HEK293T (cell line): ENCODE data around the gene TMEM72.

Experiments
- CTCF ChIA-PET: fragments of 350-600 bp; formaldehyde crosslinking; extraction: SDS; loops from one replicate; lab custom pipeline; 2021; ENCODE audit warnings: antibody characterized with exemption, inconsistent platforms; lab: Yijun Ruan, JAX
- POLR2A ChIA-PET: fragments of 350-600 bp; formaldehyde crosslinking; extraction: SDS; loops from one replicate; lab custom pipeline; 2020; ENCODE audit warnings: antibody characterized with exemption, inconsistent platforms; lab: Yijun Ruan, JAX
- DNase-seq: peaks from one replicate; pipeline ENCODE4 v3.0.0; 2012; ENCODE audit warnings: mixed read lengths; ENCODE audit errors: extremely low spot score
- ARNT ChIP-seq: fragments of 450-650 bp; IDR thresholded peaks from 2 replicates; pipeline ENCODE4 v1.6.1; 2017; ENCODE audit warnings: mild to moderate bottlenecking
- BHLHE40 ChIP-seq: fragments of 450-650 bp; IDR thresholded peaks from 2 replicates; pipeline ENCODE4 v1.6.1; 2016; ENCODE audit warnings: mild to moderate bottlenecking, moderate library complexity, borderline replicate concordance
- CTBP1 ChIP-seq: fragments of 450-650 bp; IDR thresholded peaks from 2 replicates; pipeline ENCODE4 v1.6.1; 2016; ENCODE audit warnings: borderline replicate concordance
- ELF4 ChIP-seq: fragments of 450-650 bp; IDR thresholded peaks from 2 replicates; pipeline ENCODE4 v1.6.1; 2017; ENCODE audit warnings: antibody characterized with exemption
- FOXA1 ChIP-seq: fragments of 450-650 bp; IDR thresholded peaks from 2 replicates; pipeline ENCODE4 v1.6.1; 2016; ENCODE audit warnings: mild to moderate bottlenecking
- FOXK2 ChIP-seq: fragments of 450-650 bp; IDR thresholded peaks from 2 replicates; pipeline ENCODE4 v1.6.1; 2016; ENCODE audit warnings: mild to moderate bottlenecking
- FOXM1 ChIP-seq: fragments of 450-650 bp; IDR thresholded peaks from 2 replicates; pipeline ENCODE4 v1.6.1; 2017; ENCODE audit warnings: mild to moderate bottlenecking, borderline replicate concordance
- HDGF ChIP-seq: fragments of 450-650 bp; IDR thresholded peaks from 2 replicates; pipeline ENCODE4 v1.6.1; 2017; ENCODE audit warnings: antibody characterized with exemption, borderline replicate concordance
- L3MBTL2 ChIP-seq: fragments of 450-650 bp; conservative IDR thresholded peaks from 2 replicates; pipeline ENCODE4 v1.6.1; 2016; ENCODE audit warnings: mild to moderate bottlenecking
- LEF1 ChIP-seq: fragments of 450-650 bp; IDR thresholded peaks from 2 replicates; pipeline ENCODE4 v1.6.1; 2017; ENCODE audit warnings: mild to moderate bottlenecking, borderline replicate concordance
- NFRKB ChIP-seq: fragments of 450-650 bp; IDR thresholded peaks from 2 replicates; pipeline ENCODE4 v1.6.1; 2016; ENCODE audit warnings: mild to moderate bottlenecking, moderate library complexity
- PKNOX1 ChIP-seq: fragments of 450-650 bp; IDR thresholded peaks from 2 replicates; pipeline ENCODE4 v1.6.1; 2016
- SP1 ChIP-seq: fragments of 450-650 bp; IDR thresholded peaks from 2 replicates; pipeline ENCODE4 v1.6.1; 2017
- SUZ12 ChIP-seq: fragments of 450-650 bp; IDR thresholded peaks from 2 replicates; pipeline ENCODE4 v1.6.1; 2016; ENCODE audit warnings: mild to moderate bottlenecking
- TARDBP ChIP-seq: fragments of 450-650 bp; IDR thresholded peaks from 2 replicates; pipeline ENCODE4 v1.6.1; 2016
- ZNF384 ChIP-seq: fragments of 450-650 bp; IDR thresholded peaks from 2 replicates; pipeline ENCODE4 v1.6.1; 2016

Gene TMEM72

DNA sequence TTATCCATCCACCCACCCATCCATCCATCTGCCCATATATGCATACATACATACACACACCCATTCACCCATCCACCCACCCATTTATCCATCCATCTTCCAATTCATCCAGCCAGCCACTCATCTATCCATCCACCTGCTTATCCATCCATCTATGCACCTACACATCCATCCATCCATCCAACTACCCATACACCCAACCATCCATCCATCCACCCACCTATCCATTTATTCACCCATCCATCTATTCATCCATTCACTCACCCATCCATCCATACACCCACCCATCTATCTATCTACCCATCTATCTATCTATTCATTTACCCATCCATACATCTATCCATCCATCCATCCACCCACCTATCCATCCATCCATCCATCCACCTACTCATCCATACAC lies 17.3 kb downstream of the TMEM72 start:
- CTCF ChIA-PET = no interaction called here
- POLR2A ChIA-PET = no interaction called here
- TF ChIP-seq TARDBP = no peak
- no peak for DNase-seq

DNA sequence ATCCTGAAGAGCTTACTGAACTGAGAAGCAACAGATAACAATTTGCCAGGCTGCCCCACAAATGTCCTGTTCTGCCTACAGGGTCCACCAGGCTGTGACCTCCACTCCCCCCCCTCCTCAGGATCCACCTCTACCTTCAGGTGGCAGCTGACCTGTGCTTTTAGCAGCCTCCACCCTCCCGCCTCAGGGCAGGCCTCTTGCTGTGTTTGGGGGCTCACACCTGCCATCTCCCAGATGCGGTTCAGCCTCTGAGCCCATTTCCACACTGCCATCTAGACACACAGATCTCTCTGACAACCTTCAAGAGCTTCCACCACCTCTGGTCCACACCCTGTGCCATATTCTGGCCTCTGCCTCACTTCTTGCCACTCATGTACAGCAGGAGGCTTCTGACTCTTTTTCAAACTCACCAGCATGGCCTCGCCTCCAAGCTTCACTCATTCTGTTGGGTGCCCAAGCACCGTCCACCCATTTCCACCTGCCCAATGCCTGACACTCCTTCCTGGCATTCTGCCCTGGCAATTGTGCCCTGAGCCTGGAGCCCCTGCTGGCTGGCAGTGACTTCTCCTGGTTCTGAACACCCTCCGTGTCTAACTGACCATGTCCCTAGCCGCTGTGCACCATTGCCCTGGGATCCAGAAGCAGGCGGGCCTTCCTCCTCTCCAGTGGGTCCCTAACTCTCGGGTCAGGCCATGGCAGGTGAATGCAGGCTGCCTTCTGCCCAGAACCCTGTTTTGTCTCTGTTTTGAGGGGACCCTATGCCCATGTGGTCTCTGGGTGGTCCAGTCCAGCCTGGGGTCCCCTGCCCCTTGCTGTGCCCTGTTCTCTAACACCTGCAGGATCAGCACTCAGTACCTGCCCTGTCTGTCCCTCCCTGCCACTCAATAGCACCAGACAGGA lies 18.5 kb downstream of the TMEM72 start:
- no peak for TF ChIP-seq BHLHE40
- TF ChIP-seq SP1 = no peak
- TF ChIP-seq SUZ12 = no peak
- no peak for TF ChIP-seq TARDBP
- no peak for TF ChIP-seq NFRKB
- TF ChIP-seq HDGF = no peak
- TF ChIP-seq FOXM1 = no peak
- no peak for TF ChIP-seq ELF4
- ChIA-PET POLR2A (no interaction called here), CTCF (no interaction called here)
- no peak for DNase-seq

DNA sequence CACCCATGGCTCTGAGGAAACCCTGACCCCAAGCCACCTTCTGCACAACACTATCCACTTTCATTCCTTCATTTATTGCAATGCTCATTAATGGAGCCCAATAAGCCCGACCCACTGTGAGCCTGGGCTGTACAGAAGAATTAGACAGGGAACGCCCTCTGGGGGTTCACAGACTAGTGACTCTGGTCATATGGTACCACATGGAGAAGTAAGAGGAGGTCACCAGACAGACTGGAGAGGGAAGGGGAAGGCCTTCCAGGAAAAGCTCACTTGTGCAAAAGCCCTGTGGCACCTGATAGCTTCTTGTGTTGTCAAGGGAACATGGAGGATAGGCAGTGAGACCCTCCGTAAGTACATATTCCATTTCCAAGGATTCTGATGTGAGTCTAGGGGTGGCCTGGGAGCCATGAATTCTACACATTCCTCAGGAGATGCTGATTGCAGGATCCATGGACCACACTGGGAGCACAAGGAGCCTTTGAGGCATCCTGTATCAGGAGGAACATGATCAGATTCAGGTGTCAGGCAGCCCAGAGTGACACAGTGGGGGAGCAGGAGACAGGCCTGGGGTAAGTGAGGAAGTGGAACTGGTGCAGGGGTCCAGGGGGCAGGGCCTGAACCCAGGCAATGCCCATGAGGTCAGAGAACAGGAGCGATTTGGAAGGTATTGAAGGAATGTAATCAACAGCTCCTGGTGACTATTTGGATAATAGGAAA lies 19.9 kb downstream of the TMEM72 start:
- POLR2A ChIA-PET = no interaction called here
- no peak for DNase-seq
- no peak for TF ChIP-seq ZNF384
- TF ChIP-seq LEF1 = no peak
- TF ChIP-seq FOXM1 = no peak
- TF ChIP-seq BHLHE40 = no peak
- no peak for TF ChIP-seq NFRKB
- no peak for TF ChIP-seq CTBP1
- no peak for TF ChIP-seq ELF4
- TF ChIP-seq ARNT = no peak
- TF ChIP-seq PKNOX1 = no peak
- TF ChIP-seq FOXA1 = no peak
- no peak for TF ChIP-seq SUZ12
- TF ChIP-seq FOXK2 = no peak
- no peak for TF ChIP-seq SP1
- no peak for TF ChIP-seq L3MBTL2
- no peak for TF ChIP-seq TARDBP
- no peak for TF ChIP-seq HDGF
- CTCF ChIA-PET = interaction anchor here (0.5 kb wide), 1 partner anchor 11 kb away, joined by 3 read pairs; no protein-coding TSS in a partner anchor

- TF ChIP-seq FOXK2 = no peak
- TF ChIP-seq L3MBTL2 = no peak
- ChIA-PET CTCF (interaction anchor here (0.9 to 1.8 kb wide), 7 partner anchors 11 to 75 kb away, joined by 3 to 8 read pairs (median 6); no protein-coding TSS in a partner anchor), POLR2A (no interaction called here)
- DNase-seq = no peak
Measured at GRCh38 chr10:44931621-44932516, 20.7 kb downstream of the TMEM72 start.

DNA sequence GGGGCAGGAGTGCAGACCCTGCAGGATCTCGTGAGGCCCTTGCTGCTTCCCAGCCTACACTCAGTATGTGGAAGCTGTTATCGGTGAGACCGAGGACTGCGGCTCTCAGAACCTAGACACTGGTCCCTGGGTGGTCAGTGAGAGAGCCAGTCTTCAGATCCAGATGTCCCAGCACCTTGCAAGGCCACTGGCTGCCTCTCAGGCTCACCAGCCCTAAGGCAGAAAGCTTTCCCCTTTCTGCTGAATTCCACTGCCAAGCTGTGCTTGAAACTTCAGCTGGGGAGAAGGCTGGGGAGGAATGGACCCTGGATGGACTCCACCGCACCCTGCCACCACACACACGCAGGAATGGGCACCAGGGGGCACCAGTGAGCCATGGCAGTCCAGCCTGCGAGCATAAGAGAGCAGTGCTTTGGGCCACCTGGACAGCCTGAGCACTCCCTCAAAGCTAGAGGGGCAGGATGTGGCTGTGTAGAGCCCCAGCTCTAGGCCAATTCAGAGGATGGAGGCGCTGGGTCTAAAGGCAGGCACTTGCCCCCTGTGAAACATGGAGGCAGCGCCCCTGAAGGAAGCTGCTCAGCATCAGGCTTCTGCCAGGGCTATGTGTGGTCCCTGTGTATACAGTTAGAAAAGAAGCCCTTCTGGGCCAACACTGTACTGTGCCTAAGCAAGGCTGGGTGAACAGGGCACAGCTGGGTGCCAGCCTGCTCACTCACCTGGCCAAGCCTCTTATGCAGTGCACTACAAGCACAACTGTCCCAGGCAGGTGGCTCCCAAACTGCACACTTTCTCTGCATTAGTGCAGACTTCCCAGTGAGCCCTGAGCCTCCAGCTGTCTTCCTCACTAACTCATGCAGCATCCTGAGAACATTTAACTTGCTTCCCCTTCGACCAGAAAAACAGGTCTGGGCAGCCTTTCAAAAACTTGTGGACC lies 21.6 kb downstream of the TMEM72 start:
- POLR2A ChIA-PET = no interaction called here
- TF ChIP-seq LEF1 (no peak), FOXK2 (no peak), TARDBP (no peak), CTBP1 (no peak), ELF4 (no peak), BHLHE40 (no peak), ARNT (no peak), PKNOX1 (no peak), ZNF384 (no peak), FOXM1 (no peak)
- DNase-seq = peak; percentile 83
- CTCF ChIA-PET = interaction anchor here (0.6 to 1.8 kb wide), 11 partner anchors 12 to 260 kb away, joined by 3 to 8 read pairs (median 4); no protein-coding TSS in a partner anchor
